GM12878 (cell line): Measurements from ENCODE around the gene ARL3. TPM values are rescaled to one million over a fixed set of nuclear protein-coding genes. Genes with fewer than 3 reads are reported as not detected.

Source experiments
- ATAC-seq: fragments of 200-7000 bp; cut with Tn5 transposase; 3 replicates; pipeline ENCODE4 v1.9.1; 2020; ENCODE audit warnings: mild to moderate bottlenecking, moderate library complexity
- BruUV-seq: library from RNA; stranded (reverse); fragments of 400-500 nt; replicated peaks from 2 replicates; lab custom pipeline; 2021; lab: Mats Ljungman, UMichigan
- CTCF ChIA-PET: fragments of 300-600 bp; sonication (Branson Sonifier 250); formaldehyde crosslinking; extraction: SDS; loops from one replicate; lab custom pipeline; 2021; ENCODE audit warnings: inconsistent platforms; lab: Yijun Ruan, JAX
- POLR2A ChIA-PET: fragments of 350-600 bp; formaldehyde crosslinking; extraction: SDS; loops from one replicate; lab custom pipeline; 2021; ENCODE audit warnings: inconsistent platforms; lab: Charles Lee
- RAD21 ChIA-PET: fragments of 300-600 bp; sonication (Branson Sonifier 250); formaldehyde crosslinking; loops from one replicate; lab custom pipeline; 2023; ENCODE audit warnings: antibody characterized with exemption; ENCODE audit not compliant: unreplicated experiment; lab: Charles Lee
- SMC1A ChIA-PET: fragments of 300-600 bp; sonication (Branson Sonifier 250); formaldehyde crosslinking; loops from one replicate; lab custom pipeline; 2023; ENCODE audit not compliant: unreplicated experiment, uncharacterized antibody; lab: Charles Lee
- DNase-seq: peaks from one replicate; pipeline ENCODE4 v3.0.0-alpha.2; 2011; ENCODE audit warnings: low read depth, low spot score
- FAIRE-seq: peaks from 3 replicates; lab custom pipeline; 2011; peaks lifted over from hg19 to GRCh38; lab: Jason Lieb, UNC
- H2AFZ ChIP-seq: 2 replicates; pipeline ENCODE4 v1.6.0; 2011; ENCODE audit warnings: low read depth, low read length, control low read depth; ENCODE audit not compliant: control insufficient read depth
- H3K27ac ChIP-seq: 2 replicates; pipeline ENCODE4 v1.5.1; 2011; ENCODE audit warnings: control low read depth; ENCODE audit not compliant: control insufficient read depth, insufficient read depth
- H3K27me3 ChIP-seq, 2 experiments: replicated peaks in 1 of 2; 2 replicates each; pipeline versions ENCODE4 v1.6.0 to v1.6.1; 2011; ENCODE audit warnings: low read length in 1 of 2; ENCODE audit not compliant: control insufficient read depth in 2 of 2, insufficient read depth in 2 of 2
- H3K36me3 ChIP-seq, 2 experiments: 2 replicates each; pipeline ENCODE4 v1.5.1; 2011; ENCODE audit warnings: low read length in 1 of 2; ENCODE audit not compliant: control insufficient read depth in 2 of 2, insufficient read depth in 2 of 2
- H3K4me1 ChIP-seq: 2 replicates; pipeline ENCODE4 v1.6.1; 2011; ENCODE audit warnings: mild to moderate bottlenecking, low read length, moderate library complexity, mixed read lengths; ENCODE audit not compliant: control insufficient read depth, insufficient read depth
- H3K4me2 ChIP-seq: 2 replicates; pipeline ENCODE4 v1.6.0; 2011; ENCODE audit warnings: control low read depth; ENCODE audit not compliant: control insufficient read depth, insufficient read depth
- H3K4me3 ChIP-seq: fragments of 200-600 bp; sonication (generic); 2 replicates; pipeline ENCODE4 v1.5.1; 2016
- H3K79me2 ChIP-seq: 2 replicates; pipeline ENCODE4 v1.6.0; 2011; ENCODE audit warnings: low read length; ENCODE audit not compliant: control insufficient read depth, insufficient read depth
- H3K9ac ChIP-seq: 2 replicates; pipeline ENCODE4 v1.8.0; 2011; ENCODE audit warnings: low read length, control low read depth, mixed read lengths; ENCODE audit not compliant: control insufficient read depth, insufficient read depth
- H3K9me3 ChIP-seq: replicated peaks from 3 replicates; pipeline ENCODE4 v1.5.1; 2011; ENCODE audit warnings: mild to moderate bottlenecking, low read length; ENCODE audit not compliant: control insufficient read depth, insufficient read depth
- H4K20me1 ChIP-seq: 2 replicates; pipeline ENCODE4 v1.6.0; 2011; ENCODE audit not compliant: control insufficient read depth, insufficient read depth
- HDGF ChIP-seq: fragments of 450-650 bp; IDR thresholded peaks from 2 replicates; pipeline ENCODE4 v1.6.1; 2016; ENCODE audit warnings: antibody characterized with exemption
- IRF4 ChIP-seq: IDR thresholded peaks from 2 replicates; pipeline ENCODE4 v1.6.1; 2011; ENCODE audit warnings: low read depth, low read length
- NFIC ChIP-seq: IDR thresholded peaks from 2 replicates; pipeline ENCODE4 v1.6.1; 2012; ENCODE audit warnings: low read depth, mild to moderate bottlenecking, inconsistent platforms, low read length, moderate library complexity
- NFYA ChIP-seq: IDR thresholded peaks from 2 replicates; pipeline ENCODE4 v1.6.1; 2011; ENCODE audit warnings: low read depth, mild to moderate bottlenecking, low read length, improper control_type of control experiment, borderline replicate concordance
- NR2C2 ChIP-seq: IDR thresholded peaks from 2 replicates; pipeline ENCODE4 v1.6.1; 2011; ENCODE audit warnings: borderline replicate concordance, low read depth; ENCODE audit not compliant: control insufficient read depth, insufficient read length
- PAX5 ChIP-seq: IDR thresholded peaks from 2 replicates; pipeline ENCODE4 v1.6.1; 2011; ENCODE audit warnings: low read depth, low read length, borderline replicate concordance
- POU2F2 ChIP-seq: IDR thresholded peaks from 3 replicates; pipeline ENCODE4 v1.6.1; 2011; ENCODE audit warnings: low read depth, mild to moderate bottlenecking, low read length, borderline replicate concordance
- SMAD1 ChIP-seq: fragments of 450-650 bp; IDR thresholded peaks from 2 replicates; pipeline ENCODE4 v1.6.1; 2018; ENCODE audit warnings: mild to moderate bottlenecking, low read depth; ENCODE audit not compliant: partially characterized antibody
- TARDBP ChIP-seq: IDR thresholded peaks from 2 replicates; pipeline ENCODE4 v1.6.1; 2016; ENCODE audit warnings: borderline replicate concordance
- WGBS: methylation state at CpG from one replicate; pipeline ENCODE4 v1.1.6; 2016; ENCODE audit warnings: low lambda C conversion rate; ENCODE audit not compliant: insufficient replicate concordance, insufficient coverage; ENCODE audit errors: missing lambda C conversion rate; 5-methylcytosine and 5-hydroxymethylcytosine counted together
- in situ Hi-C: fragments of 300-500 bp; cut with MboI; formaldehyde crosslinking; loops from 9 replicates; pipeline ENCODE4 v1.14.3; 2018; ENCODE audit warnings: mixed read lengths
- intact Hi-C: fragments of 100-400 bp; cut with micrococcal nuclease; formaldehyde crosslinking; loops from one replicate; pipeline ENCODE4 v1.14.2; 2022; ENCODE audit not compliant: unreplicated experiment
- polyA plus RNA-seq, 11 experiments: library from polyadenylated mRNA; depleted of rRNA in 4 of 11; unstranded in 6 of 11; stranded (reverse) in 5 of 11; fragments of >200 nt; fragmentation: Nextera tagmentation in 4 of 11; fragmentation: Illumina TruSeq in 1 of 11; extraction: Ambion mirVana in 4 of 11; extraction: Trizol in 1 of 11; gene quantifications; 1 replicate in 1 of 11; 2 replicates in 10 of 11; pipeline versions ENCODE4 v1.2.1 to v1.2.3, GENCODE V29; 2011 to 2016; ENCODE audit warnings: inconsistent platforms in 2 of 11, missing spikeins in 2 of 11, low read depth in 1 of 11
- total RNA-seq, 4 experiments: library from RNA; depleted of rRNA in 3 of 4; stranded (reverse); fragments of >200 nt in 3 of 4; fragmentation: Illumina TruSeq in 1 of 4; extraction: Trizol in 1 of 4; gene quantifications; 2 replicates each; pipeline versions ENCODE4 v1.2.1 to v1.2.3, GENCODE V29; 2013 to 2021
- TF ChIP-seq, protein P1 (sequence below): IDR thresholded peaks from 2 replicates; pipeline ENCODE4 v1.6.1; 2012; ENCODE audit warnings: improper control_type of control experiment, low read depth, low read length; ENCODE audit not compliant: insufficient replicate concordance
- TF ChIP-seq, protein P2 (sequence below): IDR thresholded peaks from 2 replicates; pipeline ENCODE4 v1.6.1; 2012; ENCODE audit warnings: low read depth, low read length, improper control_type of control experiment
- TF ChIP-seq, protein P3 (sequence below): IDR thresholded peaks from 2 replicates; pipeline ENCODE4 v1.6.1; 2012; ENCODE audit warnings: low read depth, low read length, improper control_type of control experiment
- TF ChIP-seq, protein P4 (sequence below): fragments of 450-650 bp; IDR thresholded peaks from 2 replicates; pipeline ENCODE4 v1.6.1; 2017; ENCODE audit warnings: mild to moderate bottlenecking, moderate library complexity

ARL3 gene
- total and polyA plus RNA-seq, 10 of the 15 experiments (the other 5 are each of a cell fraction or from before 2014, with no cell fraction given): 4.9 to 26.1 (median 11.0) TPM

DNA sequence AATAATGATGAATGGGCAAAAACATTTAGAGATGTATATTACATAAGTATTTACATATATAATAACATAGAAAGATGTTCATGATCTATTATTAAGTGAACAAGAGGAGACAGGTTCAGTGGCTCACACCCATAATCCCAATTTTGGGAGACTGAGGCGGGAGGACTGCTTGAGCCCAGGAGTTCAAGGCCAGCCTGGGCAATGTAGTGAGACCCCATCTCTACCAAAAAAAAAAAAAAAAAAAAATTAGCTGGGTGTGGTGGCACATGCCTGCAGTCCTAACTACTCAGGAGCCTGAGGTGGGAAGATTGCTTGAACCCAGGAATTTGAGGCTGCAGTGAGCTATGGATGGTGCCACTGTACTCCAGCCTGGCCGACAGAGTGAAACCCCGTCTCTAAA is 12.4 kb downstream of the ARL3 start:
- Histone ChIP-seq H3K9me3 (no peaks in the 10 kb centered on the region), H3K4me3 (no peak overlapping the region), H2AFZ (no peak overlapping the region), H4K20me1 (no peaks in the 10 kb centered on the region), H3K9ac (no peak overlapping the region), H3K27ac (no peak overlapping the region), H3K36me3 (peaks cover 4 to 10% of the 10 kb centered on the region in 2 experiments), H3K4me1 (peaks cover 6% of the 10 kb centered on the region), H3K79me2 (peaks cover 2% of the 10 kb centered on the region), H3K4me2 (no peak overlapping the region), H3K27me3 (no peaks in the 10 kb centered on the region)
- CTCF ChIA-PET: interaction anchor here (0.6 to 3.2 kb wide), 7 partner anchors 10 to 651 kb away, joined by 3 to 13 read pairs (median 7); partner anchors contain the start of gene ARL3
- RAD21 ChIA-PET: interaction anchor here (0.7 to 1.8 kb wide), 3 partner anchors 8 to 41 kb away, joined by 3 to 7 read pairs (median 5); partner anchors contain the start of genes ARL3 and SFXN2
- FAIRE-seq (no peak), ATAC-seq (no peak), DNase-seq (no peak)
- TF ChIP-seq, protein P1, sequence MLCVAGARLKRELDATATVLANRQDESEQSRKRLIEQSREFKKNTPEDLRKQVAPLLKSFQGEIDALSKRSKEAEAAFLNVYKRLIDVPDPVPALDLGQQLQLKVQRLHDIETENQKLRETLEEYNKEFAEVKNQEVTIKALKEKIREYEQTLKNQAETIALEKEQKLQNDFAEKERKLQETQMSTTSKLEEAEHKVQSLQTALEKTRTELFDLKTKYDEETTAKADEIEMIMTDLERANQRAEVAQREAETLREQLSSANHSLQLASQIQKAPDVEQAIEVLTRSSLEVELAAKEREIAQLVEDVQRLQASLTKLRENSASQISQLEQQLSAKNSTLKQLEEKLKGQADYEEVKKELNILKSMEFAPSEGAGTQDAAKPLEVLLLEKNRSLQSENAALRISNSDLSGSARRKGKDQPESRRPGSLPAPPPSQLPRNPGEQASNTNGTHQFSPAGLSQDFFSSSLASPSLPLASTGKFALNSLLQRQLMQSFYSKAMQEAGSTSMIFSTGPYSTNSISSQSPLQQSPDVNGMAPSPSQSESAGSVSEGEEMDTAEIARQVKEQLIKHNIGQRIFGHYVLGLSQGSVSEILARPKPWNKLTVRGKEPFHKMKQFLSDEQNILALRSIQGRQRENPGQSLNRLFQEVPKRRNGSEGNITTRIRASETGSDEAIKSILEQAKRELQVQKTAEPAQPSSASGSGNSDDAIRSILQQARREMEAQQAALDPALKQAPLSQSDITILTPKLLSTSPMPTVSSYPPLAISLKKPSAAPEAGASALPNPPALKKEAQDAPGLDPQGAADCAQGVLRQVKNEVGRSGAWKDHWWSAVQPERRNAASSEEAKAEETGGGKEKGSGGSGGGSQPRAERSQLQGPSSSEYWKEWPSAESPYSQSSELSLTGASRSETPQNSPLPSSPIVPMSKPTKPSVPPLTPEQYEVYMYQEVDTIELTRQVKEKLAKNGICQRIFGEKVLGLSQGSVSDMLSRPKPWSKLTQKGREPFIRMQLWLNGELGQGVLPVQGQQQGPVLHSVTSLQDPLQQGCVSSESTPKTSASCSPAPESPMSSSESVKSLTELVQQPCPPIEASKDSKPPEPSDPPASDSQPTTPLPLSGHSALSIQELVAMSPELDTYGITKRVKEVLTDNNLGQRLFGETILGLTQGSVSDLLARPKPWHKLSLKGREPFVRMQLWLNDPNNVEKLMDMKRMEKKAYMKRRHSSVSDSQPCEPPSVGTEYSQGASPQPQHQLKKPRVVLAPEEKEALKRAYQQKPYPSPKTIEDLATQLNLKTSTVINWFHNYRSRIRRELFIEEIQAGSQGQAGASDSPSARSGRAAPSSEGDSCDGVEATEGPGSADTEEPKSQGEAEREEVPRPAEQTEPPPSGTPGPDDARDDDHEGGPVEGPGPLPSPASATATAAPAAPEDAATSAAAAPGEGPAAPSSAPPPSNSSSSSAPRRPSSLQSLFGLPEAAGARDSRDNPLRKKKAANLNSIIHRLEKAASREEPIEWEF: no peak
- TF ChIP-seq SMAD1 (no peak), NFIC (no peak), HDGF (no peak), TARDBP (no peak), PAX5 (no peak), NFYA (no peak), POU2F2 (no peak), NR2C2 (no peak), IRF4 (no peak)
- TF ChIP-seq, protein P2, sequence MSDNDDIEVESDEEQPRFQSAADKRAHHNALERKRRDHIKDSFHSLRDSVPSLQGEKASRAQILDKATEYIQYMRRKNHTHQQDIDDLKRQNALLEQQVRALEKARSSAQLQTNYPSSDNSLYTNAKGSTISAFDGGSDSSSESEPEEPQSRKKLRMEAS: no peak
- TF ChIP-seq, protein P3, sequence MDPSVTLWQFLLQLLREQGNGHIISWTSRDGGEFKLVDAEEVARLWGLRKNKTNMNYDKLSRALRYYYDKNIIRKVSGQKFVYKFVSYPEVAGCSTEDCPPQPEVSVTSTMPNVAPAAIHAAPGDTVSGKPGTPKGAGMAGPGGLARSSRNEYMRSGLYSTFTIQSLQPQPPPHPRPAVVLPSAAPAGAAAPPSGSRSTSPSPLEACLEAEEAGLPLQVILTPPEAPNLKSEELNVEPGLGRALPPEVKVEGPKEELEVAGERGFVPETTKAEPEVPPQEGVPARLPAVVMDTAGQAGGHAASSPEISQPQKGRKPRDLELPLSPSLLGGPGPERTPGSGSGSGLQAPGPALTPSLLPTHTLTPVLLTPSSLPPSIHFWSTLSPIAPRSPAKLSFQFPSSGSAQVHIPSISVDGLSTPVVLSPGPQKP: no peak
- TF ChIP-seq, protein P4, sequence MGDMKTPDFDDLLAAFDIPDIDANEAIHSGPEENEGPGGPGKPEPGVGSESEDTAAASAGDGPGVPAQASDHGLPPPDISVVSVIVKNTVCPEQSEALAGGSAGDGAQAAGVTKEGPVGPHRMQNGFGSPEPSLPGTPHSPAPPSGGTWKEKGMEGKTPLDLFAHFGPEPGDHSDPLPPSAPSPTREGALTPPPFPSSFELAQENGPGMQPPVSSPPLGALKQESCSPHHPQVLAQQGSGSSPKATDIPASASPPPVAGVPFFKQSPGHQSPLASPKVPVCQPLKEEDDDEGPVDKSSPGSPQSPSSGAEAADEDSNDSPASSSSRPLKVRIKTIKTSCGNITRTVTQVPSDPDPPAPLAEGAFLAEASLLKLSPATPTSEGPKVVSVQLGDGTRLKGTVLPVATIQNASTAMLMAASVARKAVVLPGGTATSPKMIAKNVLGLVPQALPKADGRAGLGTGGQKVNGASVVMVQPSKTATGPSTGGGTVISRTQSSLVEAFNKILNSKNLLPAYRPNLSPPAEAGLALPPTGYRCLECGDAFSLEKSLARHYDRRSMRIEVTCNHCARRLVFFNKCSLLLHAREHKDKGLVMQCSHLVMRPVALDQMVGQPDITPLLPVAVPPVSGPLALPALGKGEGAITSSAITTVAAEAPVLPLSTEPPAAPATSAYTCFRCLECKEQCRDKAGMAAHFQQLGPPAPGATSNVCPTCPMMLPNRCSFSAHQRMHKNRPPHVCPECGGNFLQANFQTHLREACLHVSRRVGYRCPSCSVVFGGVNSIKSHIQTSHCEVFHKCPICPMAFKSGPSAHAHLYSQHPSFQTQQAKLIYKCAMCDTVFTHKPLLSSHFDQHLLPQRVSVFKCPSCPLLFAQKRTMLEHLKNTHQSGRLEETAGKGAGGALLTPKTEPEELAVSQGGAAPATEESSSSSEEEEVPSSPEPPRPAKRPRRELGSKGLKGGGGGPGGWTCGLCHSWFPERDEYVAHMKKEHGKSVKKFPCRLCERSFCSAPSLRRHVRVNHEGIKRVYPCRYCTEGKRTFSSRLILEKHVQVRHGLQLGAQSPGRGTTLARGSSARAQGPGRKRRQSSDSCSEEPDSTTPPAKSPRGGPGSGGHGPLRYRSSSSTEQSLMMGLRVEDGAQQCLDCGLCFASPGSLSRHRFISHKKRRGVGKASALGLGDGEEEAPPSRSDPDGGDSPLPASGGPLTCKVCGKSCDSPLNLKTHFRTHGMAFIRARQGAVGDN: no peak
- BruUV-seq: no TSS peak
- 98% methylated on average over 3 of the region's 3 CpGs for WGBS
- in situ Hi-C loops: no loop called here
- POLR2A ChIA-PET: interaction anchor here (0.6 to 2.5 kb wide), 10 partner anchors 10 to 280 kb away, joined by 3 to 21 read pairs (median 4); no protein-coding TSS in a partner anchor
- intact Hi-C loops: no loop called here
- SMC1A ChIA-PET: interaction anchor here (0.9 to 3.9 kb wide), 6 partner anchors 8 to 101 kb away, joined by 3 to 32 read pairs (median 6); no protein-coding TSS in a partner anchor
